GM12872 (cell line): ENCODE data around the gene NAGA.

Experiments
- TF ChIP-seq, protein P1 (sequence below): IDR thresholded peaks from 3 replicates; pipeline ENCODE4 v1.5.1; 2011; ENCODE audit warnings: low read depth, mild to moderate bottlenecking, low read length, moderate library complexity; ENCODE audit not compliant: insufficient read depth

NAGA gene

DNA sequence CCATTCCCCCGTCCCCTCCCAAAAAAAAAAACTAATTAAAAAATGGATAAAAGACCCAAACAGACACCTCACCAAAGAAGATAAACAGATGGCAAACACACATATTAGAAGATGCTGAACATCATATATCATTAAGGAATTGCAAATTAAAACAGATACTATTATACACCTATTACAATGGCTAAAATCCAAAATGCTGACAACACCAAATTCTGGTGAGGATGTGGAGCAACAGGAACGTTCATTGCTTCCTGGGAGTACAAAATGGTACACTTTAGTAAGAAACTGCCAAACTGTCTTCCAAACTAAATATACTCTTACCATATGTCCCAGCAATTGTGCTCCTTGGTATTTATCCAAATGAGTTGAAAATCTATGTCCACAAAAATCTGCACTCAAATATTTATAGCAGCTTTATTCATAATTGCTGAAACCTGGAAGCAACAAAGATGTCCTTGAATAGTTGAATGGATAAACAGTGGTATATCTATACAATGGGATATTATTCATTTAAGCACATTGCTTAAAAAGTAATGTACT is 19.9 kb downstream of the NAGA start:
- TF ChIP-seq, protein P1, sequence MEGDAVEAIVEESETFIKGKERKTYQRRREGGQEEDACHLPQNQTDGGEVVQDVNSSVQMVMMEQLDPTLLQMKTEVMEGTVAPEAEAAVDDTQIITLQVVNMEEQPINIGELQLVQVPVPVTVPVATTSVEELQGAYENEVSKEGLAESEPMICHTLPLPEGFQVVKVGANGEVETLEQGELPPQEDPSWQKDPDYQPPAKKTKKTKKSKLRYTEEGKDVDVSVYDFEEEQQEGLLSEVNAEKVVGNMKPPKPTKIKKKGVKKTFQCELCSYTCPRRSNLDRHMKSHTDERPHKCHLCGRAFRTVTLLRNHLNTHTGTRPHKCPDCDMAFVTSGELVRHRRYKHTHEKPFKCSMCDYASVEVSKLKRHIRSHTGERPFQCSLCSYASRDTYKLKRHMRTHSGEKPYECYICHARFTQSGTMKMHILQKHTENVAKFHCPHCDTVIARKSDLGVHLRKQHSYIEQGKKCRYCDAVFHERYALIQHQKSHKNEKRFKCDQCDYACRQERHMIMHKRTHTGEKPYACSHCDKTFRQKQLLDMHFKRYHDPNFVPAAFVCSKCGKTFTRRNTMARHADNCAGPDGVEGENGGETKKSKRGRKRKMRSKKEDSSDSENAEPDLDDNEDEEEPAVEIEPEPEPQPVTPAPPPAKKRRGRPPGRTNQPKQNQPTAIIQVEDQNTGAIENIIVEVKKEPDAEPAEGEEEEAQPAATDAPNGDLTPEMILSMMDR: no peak

DNA sequence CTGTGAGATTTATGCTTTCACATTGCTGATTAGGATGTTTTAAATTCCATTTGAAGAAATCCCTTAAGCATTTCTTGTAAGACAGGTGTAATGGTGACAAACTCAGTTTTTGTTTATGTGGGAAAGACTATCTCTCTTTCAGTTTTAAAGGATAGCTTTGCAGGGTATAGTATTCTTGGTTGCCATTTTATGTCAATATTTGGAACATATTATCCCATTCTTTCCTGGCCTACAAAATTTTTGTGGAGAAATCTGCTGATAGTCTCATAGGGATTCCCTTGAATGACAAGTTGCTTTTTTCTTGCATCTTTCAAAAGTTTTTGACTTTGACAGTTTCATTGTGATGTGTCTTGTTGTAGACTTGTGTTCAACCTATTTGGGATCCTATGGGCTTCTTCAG is 28.8 kb downstream of the NAGA start:
- TF ChIP-seq, protein P1: no peak

DNA sequence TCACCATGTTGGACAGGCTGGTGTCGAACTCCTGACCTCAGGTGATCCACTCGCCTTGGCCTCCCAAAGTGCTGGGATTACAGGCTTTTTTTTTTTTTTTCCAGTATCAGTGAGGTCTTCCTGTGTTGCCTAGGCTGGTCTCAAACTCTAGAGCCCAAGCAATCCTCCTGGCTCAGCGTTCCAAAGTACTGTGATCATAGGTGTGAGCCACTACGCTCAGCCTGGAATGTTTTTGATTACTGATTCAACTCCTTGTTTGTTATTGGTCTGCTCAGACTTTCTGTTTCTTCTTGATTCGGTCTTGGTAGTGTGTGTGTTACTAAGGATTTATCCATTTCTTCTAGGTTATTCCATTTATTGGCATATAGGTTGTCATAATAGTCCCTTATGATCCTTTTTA is 31.3 kb downstream of the NAGA start:
- TF ChIP-seq, protein P1: no peak

DNA sequence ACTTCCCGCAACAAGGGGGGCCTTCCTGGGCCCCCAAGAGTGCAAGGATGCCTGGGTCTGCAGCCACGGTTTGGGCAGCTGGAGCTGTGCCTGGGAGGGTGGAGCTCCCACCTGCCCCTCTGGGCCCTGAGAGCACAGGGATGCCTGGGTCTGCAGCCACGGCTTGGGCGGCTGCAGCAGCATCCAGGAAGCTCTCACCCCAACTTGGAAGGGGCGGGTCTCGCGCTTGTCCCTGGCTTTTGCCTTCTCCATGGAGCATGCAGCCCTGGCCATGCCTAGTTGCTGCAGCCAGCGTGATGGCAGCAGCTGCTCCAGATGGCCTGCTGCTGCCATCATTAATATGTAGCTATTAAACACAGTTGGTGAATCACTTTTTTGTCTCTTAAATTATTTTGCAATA is 35.4 kb downstream of the NAGA start:
- TF ChIP-seq, protein P1: no peak

DNA sequence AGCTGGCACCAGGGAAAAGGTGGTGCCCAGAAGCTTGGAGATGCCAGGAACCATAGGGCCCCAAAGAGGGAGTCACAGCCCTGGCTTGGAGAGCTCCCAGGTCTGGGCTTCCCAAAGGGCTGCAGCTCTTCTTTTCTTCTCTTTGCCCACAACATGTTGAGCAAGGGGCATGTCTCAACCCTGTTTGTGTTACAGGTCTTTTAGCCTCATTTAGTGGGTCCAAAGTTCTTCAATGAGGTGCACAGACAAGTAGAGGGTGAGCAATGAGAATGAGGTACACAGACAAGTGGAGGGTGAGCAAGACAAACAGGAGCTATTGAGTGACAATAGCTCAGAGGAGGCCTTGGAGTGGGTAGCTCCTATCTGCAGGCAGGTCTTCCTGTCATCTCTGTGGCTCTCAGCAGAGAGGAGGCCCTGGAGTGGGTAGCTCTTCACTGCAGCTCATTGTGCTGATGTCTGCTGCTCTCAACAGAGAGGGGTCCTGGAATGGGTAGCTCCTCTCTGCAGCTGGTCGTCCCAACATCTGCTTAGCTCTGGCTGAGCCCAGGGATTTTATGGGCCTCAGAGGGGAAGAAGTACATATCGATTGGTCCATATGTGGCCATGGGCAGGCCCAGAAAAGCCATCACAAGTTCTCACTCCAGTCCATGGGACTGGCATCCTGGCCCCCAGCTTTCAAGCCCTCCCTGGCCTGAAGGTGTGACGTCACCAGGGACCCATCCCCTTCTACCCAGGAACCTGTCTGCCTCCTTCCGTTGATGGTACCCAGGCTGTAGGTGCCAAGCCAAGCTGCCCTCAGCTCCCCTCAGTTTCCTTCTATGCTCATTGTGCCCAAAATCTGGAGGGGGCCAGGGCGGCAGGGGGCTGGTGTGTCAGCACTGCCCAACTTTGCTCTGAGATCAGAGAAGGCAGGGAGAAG is 37.1 kb downstream of the NAGA start:
- TF ChIP-seq, protein P1: no peak

DNA sequence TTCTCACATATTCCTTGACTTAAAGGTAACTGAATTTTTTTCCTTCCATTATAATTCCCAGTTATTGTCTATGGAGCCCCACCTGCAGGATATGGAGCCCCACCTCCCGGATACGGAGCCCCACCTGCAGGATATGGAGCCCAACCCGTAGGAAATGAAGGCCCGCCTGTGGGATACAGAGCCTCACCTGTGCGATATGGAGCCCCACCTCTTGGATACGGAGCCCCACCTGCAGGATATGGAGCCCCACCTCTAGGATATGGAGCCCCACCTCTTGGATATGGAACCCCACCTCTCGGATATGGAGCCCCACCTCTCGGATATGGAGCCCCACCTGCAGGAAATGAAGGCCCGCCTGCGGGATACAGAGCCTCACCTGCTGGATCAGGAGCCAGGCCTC is 43.9 kb downstream of the NAGA start:
- TF ChIP-seq, protein P1: no peak

DNA sequence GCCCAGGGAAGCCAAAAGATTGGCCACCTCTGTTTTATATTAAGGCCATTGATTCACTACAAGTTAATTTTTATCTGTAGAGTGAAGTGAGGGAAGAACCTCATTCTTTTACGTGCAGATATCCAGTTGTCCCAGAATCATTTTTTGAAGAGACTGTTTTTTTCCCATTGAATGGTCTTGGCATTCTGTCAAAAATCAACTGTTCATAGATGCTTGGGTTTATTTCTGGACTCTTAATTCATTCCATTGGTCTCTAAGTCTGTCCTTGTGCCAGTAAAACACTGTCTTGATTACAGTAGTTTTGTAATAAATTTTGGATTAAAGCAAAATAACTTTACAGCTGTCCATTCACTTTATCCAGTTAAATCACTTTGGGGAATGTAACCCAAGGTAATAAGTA is 45.2 kb downstream of the NAGA start:
- TF ChIP-seq, protein P1: no peak
